Pons (tissue), 1 donor: ENCODE measurements around the gene CPN1.
"Not testable (repeated sequence)": the region's sequence is repeated elsewhere in the genome, so short reads cannot be mapped to it uniquely, and the experiment has no call there.

ENCODE experiments used
- DNase-seq: peaks from one replicate; pipeline ENCODE4 v3.0.0-alpha.2; 2016; ENCODE audit warnings: low spot score

The CPN1 gene

DNA sequence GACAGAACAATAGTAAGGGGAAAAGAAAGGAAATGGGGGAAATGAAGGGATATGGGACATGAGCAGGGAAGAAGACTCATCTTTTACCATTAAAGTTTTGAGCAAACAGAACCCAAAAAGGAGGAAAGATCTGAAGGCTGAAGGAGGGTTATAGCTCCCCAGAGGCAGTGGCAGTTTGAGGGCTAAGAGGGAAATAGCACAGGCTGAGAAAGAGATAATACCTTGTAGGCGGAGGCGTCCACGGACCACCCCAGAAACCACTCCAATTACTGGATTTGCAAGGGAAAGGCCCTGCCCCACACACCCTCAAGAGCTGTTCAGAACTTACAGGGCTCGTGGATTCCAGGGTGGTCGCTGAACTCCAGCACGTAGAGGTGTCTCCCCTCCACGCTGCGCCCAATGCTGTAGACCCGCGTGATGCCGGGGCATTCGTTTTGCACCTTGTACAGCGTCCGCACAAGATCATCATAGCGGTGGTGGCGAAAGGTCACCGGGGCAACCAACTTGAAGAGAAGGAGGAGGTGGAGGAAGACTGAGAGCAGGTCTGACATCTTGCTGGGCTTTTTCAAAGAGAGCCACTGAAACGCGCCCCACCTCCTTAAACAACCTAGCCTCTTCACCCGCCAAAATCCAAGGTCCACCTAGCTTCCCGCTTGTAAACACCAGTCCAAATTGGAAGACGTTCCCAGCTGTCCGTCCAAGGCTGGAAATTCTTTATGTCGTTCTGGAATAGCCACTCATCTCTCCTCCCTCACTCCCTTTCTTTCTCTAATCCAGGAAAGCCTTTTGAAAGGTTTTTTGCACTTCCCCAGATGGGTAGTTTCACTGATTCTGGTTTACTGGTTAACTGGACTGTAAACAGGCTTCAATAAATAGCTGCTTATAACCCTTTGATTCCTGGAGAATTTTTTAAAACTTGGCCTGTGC lies at the start of gene CPN1:
TSS of gene CPN1 (minus strand) at position 795 of the 927 bp plus-strand sequence. CDS start at position 551, 244 bp downstream.
- DNase-seq, result no peak

DNA sequence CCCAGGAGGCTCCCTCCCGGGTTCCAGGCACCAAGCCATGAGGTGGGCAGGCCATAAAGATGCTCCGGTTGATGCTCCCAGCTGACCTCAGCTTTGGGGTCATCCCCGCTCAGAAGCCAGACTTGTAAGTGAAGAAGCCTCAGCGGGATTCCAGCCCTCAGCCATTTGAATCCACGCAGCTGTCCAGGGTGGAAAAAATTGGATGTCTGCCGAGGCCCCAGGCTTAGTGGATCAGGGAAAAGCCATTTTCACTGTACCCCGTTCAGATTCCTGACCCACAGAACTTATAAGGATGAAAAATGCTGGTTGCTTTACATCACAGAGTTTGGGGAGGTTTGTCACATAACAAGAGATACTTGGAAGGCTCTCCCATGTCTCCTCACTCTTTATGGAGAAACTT lies 49.2 kb upstream of the CPN1 start:
- no peak for DNase-seq

DNA sequence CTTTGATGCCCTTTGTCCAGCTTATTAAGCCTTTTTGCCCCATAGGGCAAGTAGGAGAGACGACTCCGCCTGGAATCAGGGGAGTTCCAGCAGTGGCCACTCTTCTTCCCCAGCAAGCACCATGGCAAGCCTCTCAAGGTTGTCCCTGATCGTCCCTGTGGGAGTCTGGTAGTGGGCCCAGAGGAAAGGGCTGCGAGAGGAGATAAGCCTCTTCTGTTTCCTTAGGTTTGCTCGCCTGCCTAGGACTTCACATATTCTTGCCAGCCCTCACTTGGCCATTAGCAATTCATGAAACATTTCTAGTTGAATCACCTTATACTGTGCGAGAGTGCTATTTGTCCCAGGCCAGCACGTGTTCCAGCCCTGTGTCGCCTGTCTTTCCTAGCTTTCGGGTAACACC lies 47.8 kb upstream of the CPN1 start:
- DNase-seq, result no peak

DNA sequence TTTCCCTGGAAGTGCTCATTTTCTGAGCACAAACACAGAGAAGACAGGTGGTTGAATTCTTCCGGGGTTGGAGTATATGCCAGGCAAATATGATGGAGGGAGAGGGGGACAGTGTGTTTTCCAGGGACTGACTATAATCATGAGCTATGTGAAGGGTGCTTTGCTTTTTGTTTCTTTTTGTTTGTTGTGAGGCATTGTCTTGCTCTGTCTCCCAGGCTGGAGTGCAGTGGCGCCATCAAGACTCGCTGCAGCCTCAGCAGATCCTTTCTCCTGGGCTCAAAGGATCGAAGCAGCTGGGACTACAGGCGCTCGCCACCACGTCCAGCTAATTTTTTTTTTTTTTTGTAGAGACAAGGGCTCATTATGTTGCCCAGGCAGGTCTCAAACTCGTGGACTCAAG lies 47.3 kb upstream of the CPN1 start:
- DNase-seq, result no peak

DNA sequence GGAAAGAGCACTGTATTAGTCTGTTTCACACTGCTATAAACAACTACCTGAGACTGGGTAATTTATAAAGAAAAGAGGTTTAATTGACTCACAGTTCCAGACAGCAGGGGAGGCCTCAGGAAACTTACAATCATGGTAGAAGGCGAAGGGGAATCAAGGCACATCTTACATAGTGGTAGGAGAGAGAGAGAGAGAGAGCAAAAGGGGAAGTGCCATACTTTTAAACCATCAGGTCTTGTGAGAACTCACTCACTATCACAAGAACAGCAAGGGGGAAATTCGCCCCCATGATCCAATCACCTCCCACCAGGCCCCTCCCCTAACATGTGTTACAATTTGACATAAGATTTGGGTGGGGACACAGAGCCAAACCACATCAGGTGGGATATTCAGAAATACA lies 43.7 kb upstream of the CPN1 start:
- DNase-seq, result not testable (repeated sequence)

DNA sequence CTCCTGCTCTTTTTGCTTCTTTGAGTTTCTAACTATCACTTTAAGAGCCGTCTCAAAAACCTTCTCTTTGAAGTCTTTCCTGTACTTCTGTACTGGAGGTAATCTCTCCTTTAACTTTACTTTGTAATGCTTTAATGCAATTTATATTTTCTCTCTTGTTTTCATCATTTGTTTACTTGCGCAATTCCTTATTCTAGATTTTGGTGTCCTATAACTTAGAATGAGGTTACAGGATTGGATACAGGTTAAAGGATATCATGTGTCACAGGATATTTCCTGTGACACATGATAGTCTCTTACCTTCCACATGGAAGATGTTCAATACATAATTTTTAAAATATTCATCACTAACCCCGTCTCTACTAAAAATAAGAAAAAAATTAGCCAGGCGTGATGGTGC lies 42.4 kb upstream of the CPN1 start:
- no peak for DNase-seq

DNA sequence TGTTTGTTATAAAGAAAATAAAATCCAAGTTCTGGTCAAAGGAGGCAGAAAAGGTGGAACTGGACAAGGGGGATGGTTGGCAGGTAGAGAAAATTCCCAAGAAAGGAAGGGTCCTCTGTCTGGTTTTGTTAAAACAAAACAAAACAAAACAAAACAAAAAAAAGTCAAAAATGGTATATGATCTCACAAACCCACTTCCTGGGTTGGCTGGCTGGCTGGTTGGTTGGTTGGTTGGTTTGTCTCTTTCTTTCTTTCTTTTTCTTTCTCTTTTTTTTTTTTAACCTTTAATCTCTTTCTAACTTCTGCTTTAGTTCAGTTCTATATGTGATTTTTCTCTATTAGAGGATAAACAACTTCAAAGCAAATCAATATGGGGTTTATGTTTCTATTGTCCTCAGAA lies 41.1 kb upstream of the CPN1 start:
- no peak for DNase-seq

DNA sequence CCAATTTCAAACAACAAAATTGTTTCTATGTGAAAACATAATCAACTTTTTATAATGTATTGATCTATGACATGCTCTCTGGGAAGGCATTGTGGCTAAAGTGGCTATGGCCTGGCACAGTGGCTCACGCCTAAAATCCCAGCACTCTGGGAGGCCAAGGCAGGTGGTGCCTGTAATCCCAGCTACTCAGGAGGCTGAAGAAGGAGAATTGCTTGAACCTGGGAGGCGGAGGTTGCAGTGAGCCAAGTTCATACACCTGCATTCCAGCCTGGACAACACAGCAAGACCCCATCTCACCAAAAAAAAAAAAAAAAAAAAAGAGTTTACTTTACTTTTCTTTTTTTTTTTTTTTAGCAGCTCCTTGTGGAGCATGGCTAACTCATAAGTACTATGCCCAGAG lies 38.9 kb upstream of the CPN1 start:
- DNase-seq, result no peak

DNA sequence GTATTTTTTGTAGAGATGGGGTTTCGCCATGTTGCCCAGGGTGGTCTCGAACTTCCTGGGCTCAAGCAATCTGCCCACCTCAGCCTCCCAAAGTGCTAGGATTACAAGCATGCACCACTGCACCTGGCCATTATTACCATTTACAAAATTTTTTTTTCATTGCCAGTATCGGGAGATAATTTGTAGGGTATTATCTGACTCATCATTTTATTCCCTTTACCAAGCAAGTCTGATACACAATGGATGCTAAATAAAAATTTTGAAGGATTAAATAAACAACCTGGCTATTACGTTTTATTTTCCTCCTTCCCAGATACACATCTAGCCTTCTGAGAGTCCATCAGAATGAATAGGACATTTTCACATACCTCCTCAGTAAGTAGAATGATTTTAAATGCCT lies 38.1 kb upstream of the CPN1 start:
- no peak for DNase-seq

DNA sequence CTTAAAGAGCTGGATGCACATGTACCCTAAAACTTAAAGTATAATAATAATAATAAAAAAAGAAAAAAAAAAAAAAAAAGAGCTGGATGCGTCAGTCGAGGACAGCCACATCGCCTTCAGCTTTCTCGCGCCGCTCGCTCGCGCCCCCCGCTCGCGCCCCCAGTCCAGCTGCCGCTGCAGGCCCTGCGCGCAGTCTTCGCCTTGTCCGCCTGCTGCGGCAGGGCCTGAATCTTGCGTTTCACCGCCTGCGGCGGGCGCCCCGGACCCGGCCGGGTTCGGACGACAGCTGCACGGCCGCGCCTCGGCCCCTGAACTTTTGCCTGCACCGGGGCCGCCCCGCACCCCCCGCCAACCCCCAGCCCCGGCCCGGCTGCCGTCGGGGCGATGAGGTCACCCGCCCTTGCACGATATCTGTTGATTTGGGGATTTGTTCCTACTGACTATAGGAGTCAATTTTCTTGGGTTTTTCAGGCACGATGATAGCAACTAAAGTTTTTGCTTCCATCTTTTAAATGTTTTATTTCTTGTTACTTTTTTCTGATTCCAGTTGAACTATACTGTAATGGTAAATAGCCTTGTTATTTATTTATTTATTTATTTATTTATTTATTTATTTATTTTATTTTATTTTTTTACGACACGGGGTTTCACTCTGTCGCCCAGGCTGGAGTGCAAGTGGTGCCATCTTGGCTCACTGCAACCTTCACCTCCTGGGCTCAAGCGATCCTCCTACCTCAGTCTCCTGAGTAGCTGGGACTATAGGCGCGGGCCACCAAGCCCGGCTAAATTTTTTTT lies 33.5 kb upstream of the CPN1 start:
- DNase-seq, result no peak

DNA sequence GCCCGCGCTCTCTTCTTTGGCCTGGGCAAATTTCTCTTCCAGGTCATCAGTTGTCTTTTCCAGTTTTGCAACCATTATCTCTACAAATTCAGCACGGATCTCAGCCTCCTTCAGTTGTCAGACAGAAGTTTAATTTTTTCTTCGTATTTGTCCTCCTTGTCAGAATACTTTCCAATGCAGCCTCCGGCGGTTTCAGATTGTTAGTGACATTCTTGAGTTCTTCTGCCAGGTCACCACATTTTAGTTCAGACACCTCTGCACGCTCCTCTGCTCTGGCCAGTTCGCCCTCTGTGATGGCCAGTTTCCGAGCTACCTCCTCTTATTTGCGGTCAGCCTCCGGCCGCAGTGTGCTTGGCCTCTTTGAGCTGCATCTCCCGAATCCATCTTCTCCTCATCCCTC lies 32.8 kb upstream of the CPN1 start:
- DNase-seq, result no peak

DNA sequence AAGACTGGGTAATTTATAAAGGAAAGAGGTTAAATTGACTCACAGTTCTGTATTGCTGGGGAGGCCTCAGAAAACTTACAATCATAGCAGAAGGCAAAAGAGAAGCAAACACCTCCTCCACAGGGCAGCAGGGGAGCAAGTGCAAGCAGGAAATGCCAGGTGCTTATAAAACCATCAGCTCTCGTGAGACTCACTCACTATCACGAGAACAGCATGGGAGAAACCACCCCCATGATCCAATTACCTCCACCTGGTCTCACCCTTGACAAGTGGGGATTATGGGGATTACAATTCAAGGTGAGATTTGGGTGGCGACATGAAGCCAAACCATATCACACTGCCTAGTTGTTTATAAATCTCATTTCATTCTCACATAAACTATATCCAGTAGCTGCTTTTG lies 28.0 kb upstream of the CPN1 start:
- no peak for DNase-seq

DNA sequence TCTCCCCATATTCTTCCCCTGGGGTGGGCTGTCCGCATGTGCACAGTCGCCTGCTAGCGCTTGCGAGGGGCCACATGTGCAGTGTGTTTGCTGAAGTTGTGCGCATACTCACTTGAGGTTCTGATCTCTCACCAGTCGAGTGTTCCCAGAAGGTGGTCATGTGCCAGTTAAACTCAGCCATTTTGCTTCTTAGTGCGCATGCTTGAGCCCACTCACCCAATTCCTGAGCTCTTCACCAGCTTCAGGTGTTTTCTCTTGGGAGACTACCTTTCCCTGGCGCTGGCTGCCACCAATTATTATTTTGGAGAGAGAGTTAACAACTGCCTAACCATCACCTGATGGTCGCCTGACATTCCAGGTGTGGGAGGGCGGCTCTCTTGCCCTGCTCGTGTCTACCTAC lies 25.2 kb upstream of the CPN1 start:
- no peak for DNase-seq

DNA sequence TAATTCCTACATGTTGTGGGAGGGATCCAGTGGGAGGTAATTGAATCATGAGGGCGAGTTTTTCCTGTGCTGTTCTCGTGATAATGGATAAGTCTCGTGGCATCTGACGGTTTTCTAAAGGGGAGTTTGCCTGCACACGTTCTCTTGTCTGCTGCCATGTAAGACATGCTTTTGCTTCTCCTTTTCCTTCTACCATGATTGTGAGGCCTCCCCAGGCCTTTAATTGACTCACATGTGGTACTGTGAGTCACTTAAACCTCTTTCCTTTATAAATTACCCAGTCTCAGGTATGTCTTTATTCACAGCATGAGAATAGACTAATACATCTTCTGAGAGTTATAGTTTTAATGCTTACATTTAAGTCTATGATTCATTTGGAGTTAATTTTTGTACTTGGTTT lies 22.6 kb upstream of the CPN1 start:
- DNase-seq, result no peak

DNA sequence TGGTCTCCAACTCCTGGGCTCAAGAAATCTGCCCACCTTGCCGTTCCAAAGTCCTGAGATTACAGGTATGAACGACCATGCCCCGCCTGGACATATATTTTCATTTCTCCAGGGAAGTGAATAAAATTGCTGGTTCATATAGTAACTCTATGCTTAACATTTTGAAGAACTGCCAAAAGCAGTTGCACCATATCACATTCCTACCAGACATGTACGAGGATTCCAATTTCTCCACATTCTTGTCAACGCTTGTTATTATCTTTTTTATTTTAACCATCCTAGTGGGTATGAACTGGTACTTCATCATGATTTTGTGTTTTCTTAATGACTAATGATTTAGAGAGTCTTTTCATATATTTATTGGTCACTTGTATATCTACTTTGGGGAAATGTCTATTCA lies 21.9 kb upstream of the CPN1 start:
- no peak for DNase-seq

DNA sequence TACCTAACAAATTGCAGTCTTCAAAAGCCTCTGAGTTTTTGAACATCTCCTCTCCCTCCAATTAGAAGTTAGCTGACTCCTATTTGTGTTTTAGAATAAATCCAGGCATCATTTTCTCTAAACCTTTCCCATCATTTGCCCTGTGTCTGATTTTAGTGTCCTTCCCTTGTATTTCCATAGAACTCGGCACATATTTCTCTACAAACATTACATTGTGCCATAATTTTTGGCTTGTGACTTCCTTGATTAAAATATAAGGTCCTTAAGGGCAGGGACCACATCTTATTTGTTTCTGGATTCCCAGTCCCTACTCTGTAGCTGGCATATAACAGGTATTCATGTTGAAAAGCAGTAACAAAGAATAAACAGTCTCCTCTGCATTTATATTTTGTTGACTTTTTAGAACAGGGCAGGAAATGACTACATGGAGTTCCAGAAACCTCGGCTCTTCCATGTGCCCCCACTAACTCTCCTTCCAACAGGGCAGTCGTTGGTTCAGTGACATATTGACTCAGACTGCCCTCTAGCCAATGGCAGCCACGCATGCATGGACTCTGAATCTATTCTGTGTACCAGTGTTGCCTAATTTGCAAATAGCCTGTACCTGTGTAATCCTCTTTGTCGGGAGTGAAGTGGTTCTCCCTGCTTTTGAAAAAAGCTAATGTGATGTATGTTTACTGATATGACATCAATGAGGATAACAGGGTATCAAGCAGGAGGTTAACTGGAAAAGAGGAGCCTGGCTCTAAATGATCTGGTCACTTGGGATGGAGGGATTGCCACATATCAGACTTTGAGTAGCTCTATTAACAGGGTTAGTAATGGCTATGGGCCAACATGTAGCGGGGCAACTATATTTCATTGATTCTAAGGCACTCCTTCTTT lies 19.8 kb upstream of the CPN1 start:
- no peak for DNase-seq

DNA sequence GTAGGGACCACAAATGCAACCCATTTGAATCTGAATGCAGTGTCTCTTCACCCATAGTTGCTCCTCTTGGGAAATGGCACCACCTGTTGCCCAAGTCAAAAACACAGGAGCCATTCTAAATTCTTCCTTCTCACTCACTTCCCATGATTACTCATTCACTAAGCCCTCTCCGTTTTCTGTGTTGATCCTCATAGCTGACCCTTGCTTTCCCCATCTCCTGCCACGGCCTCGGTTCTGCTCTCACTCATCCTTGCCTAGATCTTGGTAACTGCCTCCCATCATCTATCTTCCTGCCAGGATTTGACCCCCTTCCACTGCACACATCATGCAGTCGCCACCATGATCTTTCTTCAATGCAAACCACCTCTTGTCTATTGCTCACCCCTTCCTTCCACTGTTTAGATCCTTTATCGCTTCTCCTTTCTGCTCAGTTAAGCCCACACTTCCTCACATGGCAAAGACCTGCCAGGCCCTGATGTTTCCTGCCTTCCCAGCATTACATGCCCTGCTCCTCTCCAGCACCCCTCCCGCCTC lies 19.0 kb upstream of the CPN1 start:
- no peak for DNase-seq

DNA sequence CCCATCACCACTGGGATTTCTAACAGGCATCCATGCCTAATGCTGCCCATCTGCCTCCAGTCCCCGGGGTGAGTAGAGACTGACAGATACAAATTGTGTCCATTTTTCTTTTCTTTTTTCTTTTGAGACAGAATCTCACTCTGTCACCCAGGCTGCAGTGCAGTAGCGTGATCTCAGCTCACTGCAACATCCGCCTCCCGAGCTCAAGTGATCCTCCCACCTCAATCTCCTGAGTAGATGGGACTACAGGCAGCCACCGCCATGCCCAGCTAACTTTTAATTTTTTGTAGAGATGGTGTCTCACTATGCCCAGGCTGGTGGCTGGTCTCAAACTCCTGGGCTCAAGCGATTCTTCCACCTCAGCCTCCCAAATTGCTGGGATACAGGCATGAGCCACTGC lies 7.6 kb upstream of the CPN1 start:
- no peak for DNase-seq

DNA sequence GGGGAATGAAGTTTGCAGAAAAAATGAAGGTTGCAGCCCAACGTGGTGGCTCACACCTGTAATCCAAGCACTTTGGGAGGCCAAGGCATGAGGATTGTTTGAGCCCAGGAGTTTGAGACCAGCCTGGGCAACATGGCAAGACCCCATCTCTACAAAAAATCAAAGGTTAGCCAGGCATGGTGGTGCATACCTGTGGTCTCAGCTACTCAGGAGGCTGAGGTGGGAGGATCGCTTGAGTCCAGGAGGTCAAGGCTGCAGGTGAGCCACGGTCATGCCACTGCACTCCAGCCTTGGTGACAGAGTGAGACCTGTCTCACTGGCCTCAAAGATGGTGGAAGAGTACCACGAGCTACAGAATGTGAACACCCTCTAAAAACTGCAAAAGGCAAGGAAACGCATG lies 5.0 kb upstream of the CPN1 start:
- DNase-seq, result not testable (repeated sequence)

DNA sequence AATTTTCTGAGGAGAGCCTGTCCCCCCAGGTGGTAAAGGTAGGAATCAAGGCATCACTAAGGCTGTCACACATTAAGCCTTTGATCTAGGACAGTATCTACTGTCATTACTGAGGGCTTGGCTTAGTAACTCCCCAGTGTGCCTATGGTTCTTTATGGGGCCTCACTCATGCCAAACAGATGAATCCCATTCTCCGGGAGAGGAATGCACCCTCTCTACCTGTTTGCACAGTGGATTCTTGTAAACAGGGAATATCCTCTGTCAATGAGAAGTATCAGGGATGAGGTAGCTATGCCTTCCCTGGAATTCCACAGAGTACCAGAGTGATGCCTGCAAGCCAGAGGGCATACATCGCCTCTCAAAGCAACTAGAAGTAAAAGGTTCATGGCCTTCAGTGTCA lies 3.9 kb upstream of the CPN1 start:
- no peak for DNase-seq

DNA sequence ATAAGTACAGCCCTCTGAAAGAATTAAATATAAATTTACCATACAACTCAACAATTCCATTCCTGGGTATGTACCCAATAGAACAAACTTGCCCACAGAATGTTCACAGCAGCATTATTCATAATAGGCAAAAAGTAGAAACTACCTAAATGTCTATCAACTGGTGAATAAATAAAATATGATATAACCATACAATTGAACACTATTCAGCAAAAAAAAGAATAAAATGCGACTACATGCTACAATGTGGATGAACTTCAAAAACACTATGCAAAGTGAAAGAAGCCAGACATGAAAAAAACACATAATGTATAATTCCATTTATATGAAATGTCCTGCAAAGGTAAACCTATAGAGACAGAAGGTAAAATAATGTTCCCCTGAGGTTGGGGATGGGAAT lies 2.0 kb upstream of the CPN1 start:
- DNase-seq, result no peak

DNA sequence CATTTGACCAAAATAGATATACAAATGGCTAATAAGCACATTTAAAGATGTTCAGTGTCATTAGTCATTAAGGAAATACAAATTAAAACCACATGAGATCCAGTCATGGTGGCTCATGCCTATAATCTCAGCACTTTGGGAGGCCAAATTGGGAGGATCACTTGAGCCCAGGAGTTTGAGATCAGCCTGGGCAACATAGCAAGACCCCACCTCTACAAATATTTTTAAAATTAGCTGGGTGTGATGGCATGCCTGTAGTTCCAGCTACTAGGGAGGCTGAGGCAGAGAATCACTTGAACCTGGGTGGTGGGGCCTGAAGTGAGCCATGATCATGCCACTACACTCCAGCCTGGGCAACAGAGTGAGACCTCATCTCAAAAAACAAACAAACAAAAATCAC lies 607 bp upstream of the CPN1 start:
- DNase-seq, result not testable (repeated sequence)
